Ovary (tissue), 3 donors: ENCODE results near the gene CC2D1A.

ENCODE experiments used
- EP300 ChIP-seq: sonication (generic); formaldehyde crosslinking; IDR thresholded peaks from one replicate; pipeline ENCODE4 v1.6.1; 2017; ENCODE audit warnings: antibody characterized with exemption
- POLR2A ChIP-seq: fragments of 450-650 bp; IDR thresholded peaks from one replicate; pipeline ENCODE4 v1.6.1; 2017; ENCODE audit warnings: antibody characterized with exemption, mild to moderate bottlenecking, moderate library complexity
- TF ChIP-seq, protein P1 (sequence below), 3 donors: fragments of 450-650 bp in 2 of 3; fragments of 200-600 bp in 1 of 3; IDR thresholded peaks; one replicate each; pipeline versions ENCODE4 v1.5.1 to v1.8.0; 2016 to 2022; ENCODE audit warnings: antibody characterized with exemption in 3 of 3, mild to moderate bottlenecking in 1 of 3
- donor health status: DM: no; HTN: no; CAD: no.

- TF ChIP-seq, protein P1, sequence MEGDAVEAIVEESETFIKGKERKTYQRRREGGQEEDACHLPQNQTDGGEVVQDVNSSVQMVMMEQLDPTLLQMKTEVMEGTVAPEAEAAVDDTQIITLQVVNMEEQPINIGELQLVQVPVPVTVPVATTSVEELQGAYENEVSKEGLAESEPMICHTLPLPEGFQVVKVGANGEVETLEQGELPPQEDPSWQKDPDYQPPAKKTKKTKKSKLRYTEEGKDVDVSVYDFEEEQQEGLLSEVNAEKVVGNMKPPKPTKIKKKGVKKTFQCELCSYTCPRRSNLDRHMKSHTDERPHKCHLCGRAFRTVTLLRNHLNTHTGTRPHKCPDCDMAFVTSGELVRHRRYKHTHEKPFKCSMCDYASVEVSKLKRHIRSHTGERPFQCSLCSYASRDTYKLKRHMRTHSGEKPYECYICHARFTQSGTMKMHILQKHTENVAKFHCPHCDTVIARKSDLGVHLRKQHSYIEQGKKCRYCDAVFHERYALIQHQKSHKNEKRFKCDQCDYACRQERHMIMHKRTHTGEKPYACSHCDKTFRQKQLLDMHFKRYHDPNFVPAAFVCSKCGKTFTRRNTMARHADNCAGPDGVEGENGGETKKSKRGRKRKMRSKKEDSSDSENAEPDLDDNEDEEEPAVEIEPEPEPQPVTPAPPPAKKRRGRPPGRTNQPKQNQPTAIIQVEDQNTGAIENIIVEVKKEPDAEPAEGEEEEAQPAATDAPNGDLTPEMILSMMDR (IDR thresholded peaks at IDR 0.05) = no peak
- TF ChIP-seq POLR2A = no peak
- no peak for TF ChIP-seq EP300
These were observed 15.1 kb downstream of the CC2D1A start for GRCh38 chr19:13920940-13921747.
